ENCODE measurements around the gene GRIA2. TPM values are rescaled to one million over a fixed set of nuclear protein-coding genes. Genes with fewer than 3 reads are reported as not detected.

Gene GRIA2
- total and polyA plus RNA-seq, 3 experiments from 2014 or later, result not detected

DNA sequence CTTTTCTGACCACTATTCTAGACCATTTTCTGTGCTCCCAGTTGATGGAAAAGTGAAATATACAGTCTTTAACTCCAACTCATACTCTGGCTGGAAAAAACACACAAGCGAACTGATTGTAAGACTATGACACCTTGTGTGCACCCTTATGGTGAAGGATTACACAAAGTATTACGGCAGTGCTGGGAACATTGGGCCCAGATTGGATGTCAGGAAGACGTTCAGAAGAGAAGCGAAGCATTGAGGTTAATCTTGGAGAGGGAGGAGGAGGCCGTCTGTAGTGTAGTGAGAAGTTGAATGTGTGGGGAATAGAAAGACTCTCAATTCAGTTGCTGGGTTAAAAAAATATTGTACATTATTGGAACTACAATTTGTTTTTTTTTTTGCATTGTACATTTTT, 50.0 kb downstream of the GRIA2 start:
- H3K4me1 Mint-ChIP-seq, result no peaks in the 10 kb centered on the region
- H3K4me1 ChIP-seq (ENCODE audit: insufficient read depth, low read length), result no peaks in the 10 kb centered on the region
- no peaks in the 10 kb centered on the region for H3K9me3 ChIP-seq (ENCODE audit: low read length)
- CTCF ChIA-PET, result no interaction called here
- no peak overlapping the region for H3K4me3 ChIP-seq (ENCODE audit: low read length)
- H3K4me3 Mint-ChIP-seq, result no peak overlapping the region
- no peaks in the 10 kb centered on the region for H3K36me3 Mint-ChIP-seq
- DNase-seq, result no peak
- POLR2A ChIA-PET, result no interaction called here
- H3K36me3 ChIP-seq (ENCODE audit: insufficient read depth, low read length), result no peaks in the 10 kb centered on the region
- H3K27ac Mint-ChIP-seq, result no peak overlapping the region
- peaks cover 8 to 30% (median 12%) of the 10 kb centered on the region in 5 donors for H3K9me3 Mint-ChIP-seq
- no peaks in the 10 kb centered on the region for H3K27me3 Mint-ChIP-seq
- H3K27ac ChIP-seq (ENCODE audit: low read depth, low read length), result no peak overlapping the region
- no peaks in the 10 kb centered on the region for H3K27me3 ChIP-seq (ENCODE audit: insufficient read depth, low read length, poor library complexity, severe bottlenecking)

GRCh38 chr4:157271166-157271869, 50.8 kb downstream of the GRIA2 start:
- H3K27ac Mint-ChIP-seq, result no peak overlapping the region
- peaks cover 8 to 29% (median 13%) of the 10 kb centered on the region in 5 donors for H3K9me3 Mint-ChIP-seq

DNA sequence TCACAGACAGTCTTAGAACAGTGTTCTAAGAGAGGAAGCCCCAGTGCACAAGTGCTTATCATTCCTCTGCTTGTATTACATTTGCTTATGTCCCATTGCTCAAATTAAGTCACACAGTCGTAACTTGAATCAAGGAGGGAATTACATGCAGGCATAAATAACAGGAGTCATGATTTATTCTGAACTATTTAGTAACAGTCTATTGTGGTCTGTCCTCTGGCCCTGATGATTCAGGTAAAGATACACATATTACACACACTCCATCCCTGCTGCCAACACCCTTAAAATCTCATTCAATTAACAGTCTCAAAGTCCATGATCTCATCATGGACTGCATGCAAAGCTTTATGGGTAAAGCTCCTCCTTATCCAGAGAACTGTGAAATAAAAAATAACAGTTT, 60.1 kb downstream of the GRIA2 start:
- no peak overlapping the region for H3K4me3 ChIP-seq (ENCODE audit: low read length)
- no peak overlapping the region for H3K27ac Mint-ChIP-seq
- no peaks in the 10 kb centered on the region for H3K27me3 ChIP-seq (ENCODE audit: insufficient read depth, low read length, poor library complexity, severe bottlenecking)
- no peak for DNase-seq
- CTCF ChIA-PET, result no interaction called here
- no peaks in the 10 kb centered on the region for H3K27me3 Mint-ChIP-seq
- no peaks in the 10 kb centered on the region for H3K9me3 ChIP-seq (ENCODE audit: low read length)
- peaks cover 2 to 16% (median 3%) of the 10 kb centered on the region in 5 donors for H3K9me3 Mint-ChIP-seq
- no peaks in the 10 kb centered on the region for H3K4me1 ChIP-seq (ENCODE audit: insufficient read depth, low read length)
- no peaks in the 10 kb centered on the region for H3K36me3 Mint-ChIP-seq
- POLR2A ChIA-PET, result no interaction called here
- H3K4me3 Mint-ChIP-seq, result no peak overlapping the region
- no peaks in the 10 kb centered on the region for H3K4me1 Mint-ChIP-seq
- H3K36me3 ChIP-seq (ENCODE audit: insufficient read depth, low read length), result no peaks in the 10 kb centered on the region
- no peak overlapping the region for H3K27ac ChIP-seq (ENCODE audit: low read depth, low read length)

More at GRCh38 chr4:157271166-157271869, 50.8 kb downstream of the GRIA2 start:
- H3K4me3 ChIP-seq (ENCODE audit: low read length), result no peak overlapping the region
- no peaks in the 10 kb centered on the region for H3K27me3 ChIP-seq (ENCODE audit: insufficient read depth, low read length, poor library complexity, severe bottlenecking)
- Mint-ChIP-seq H3K4me3 (no peak overlapping the region), H3K27me3 (no peaks in the 10 kb centered on the region), H3K4me1 (no peaks in the 10 kb centered on the region), H3K36me3 (no peaks in the 10 kb centered on the region)
- H3K4me1 ChIP-seq (ENCODE audit: insufficient read depth, low read length), result no peaks in the 10 kb centered on the region
- no peaks in the 10 kb centered on the region for H3K36me3 ChIP-seq (ENCODE audit: insufficient read depth, low read length)
- no peak overlapping the region for H3K27ac ChIP-seq (ENCODE audit: low read depth, low read length)
- DNase-seq, result no peak
- no peaks in the 10 kb centered on the region for H3K9me3 ChIP-seq (ENCODE audit: low read length)
- CTCF ChIA-PET, result no interaction called here
- POLR2A ChIA-PET, result no interaction called here

DNA sequence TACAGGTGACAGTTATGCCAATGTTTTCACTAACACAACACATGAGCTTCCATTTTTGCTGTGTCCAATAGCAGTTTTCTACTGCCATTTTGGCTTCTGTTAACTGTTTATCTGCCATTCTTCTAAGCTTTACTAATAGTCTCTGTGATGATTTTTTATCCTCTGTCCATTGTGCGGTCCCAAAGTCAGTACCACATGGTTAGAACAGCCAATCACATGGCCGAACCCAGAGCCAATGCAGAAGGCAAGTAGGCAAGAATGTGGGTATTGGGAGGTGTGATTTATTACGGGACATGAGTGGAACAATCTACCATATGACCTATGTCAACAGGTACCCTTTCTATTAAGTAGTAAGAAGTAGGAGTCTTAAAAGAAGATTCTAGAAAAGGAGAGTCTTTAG, 61.5 kb downstream of the GRIA2 start:
- H3K4me3 ChIP-seq (ENCODE audit: low read length), result no peak overlapping the region
- Mint-ChIP-seq H3K4me1 (no peaks in the 10 kb centered on the region), H3K4me3 (no peak overlapping the region), H3K27ac (no peak overlapping the region), H3K27me3 (no peaks in the 10 kb centered on the region), H3K36me3 (no peaks in the 10 kb centered on the region), H3K9me3 (peaks cover 0 to 7% (median 2%) of the 10 kb centered on the region in 5 donors)
- H3K36me3 ChIP-seq (ENCODE audit: insufficient read depth, low read length), result no peaks in the 10 kb centered on the region
- H3K27ac ChIP-seq (ENCODE audit: low read depth, low read length), result no peak overlapping the region
- H3K27me3 ChIP-seq (ENCODE audit: insufficient read depth, low read length, poor library complexity, severe bottlenecking), result no peaks in the 10 kb centered on the region
- no peaks in the 10 kb centered on the region for H3K9me3 ChIP-seq (ENCODE audit: low read length)
- no peaks in the 10 kb centered on the region for H3K4me1 ChIP-seq (ENCODE audit: insufficient read depth, low read length)
- ChIA-PET POLR2A (no interaction called here), CTCF (no interaction called here)
- DNase-seq, result no peak

DNA sequence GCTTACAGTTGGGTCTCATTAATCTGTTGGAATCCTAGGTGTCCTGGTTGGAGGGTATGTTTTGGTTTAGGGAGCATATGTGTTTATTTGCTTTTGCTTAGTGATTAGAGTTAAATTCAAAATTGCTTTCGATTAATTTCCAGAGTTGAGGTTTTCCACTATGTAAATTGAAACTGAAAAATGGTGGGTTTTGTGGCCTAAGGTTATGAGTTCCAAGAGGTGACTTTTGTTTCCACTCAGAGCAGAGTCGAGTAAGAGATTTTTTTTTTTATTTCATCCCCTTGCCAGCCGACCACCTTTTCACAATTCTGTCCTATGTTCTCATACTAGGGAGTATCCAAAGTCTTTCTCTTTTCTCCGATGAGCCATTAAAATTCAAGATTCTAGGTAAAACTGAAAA, 66.9 kb downstream of the GRIA2 start:
- Histone ChIP-seq H3K4me3 (ENCODE audit: low read length) (no peak overlapping the region), H3K27me3 (ENCODE audit: insufficient read depth, low read length, poor library complexity, severe bottlenecking) (no peaks in the 10 kb centered on the region), H3K36me3 (ENCODE audit: insufficient read depth, low read length) (no peaks in the 10 kb centered on the region), H3K9me3 (ENCODE audit: low read length) (no peaks in the 10 kb centered on the region), H3K4me1 (ENCODE audit: insufficient read depth, low read length) (no peaks in the 10 kb centered on the region), H3K27ac (ENCODE audit: low read depth, low read length) (no peak overlapping the region)
- Mint-ChIP-seq H3K4me3 (no peak overlapping the region), H3K36me3 (no peaks in the 10 kb centered on the region), H3K4me1 (no peaks in the 10 kb centered on the region), H3K27ac (no peak overlapping the region), H3K27me3 (no peaks in the 10 kb centered on the region), H3K9me3 (peaks cover 0 to 19% (median 1%) of the 10 kb centered on the region in 5 donors)
- no peak for DNase-seq
- POLR2A ChIA-PET, result no interaction called here
- CTCF ChIA-PET, result no interaction called here

DNA sequence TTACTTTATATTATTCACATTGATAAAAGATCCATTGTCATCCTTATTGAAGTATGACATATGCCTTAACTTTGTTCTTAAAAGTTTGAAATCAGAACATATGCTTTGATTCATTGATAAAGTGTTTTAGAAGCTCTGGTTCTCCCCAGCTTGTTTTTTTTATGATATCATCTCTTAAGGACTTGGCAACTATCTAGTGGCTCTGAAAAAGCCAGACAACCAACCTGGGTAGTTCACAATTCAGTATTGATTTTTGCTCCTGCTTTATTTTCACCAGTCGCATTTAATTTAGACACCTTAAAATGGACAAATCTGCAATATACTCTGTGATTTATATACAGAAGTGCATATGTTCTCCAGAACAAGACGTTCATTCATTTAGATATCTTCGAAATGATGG, 70.1 kb downstream of the GRIA2 start:
- Histone ChIP-seq H3K27me3 (ENCODE audit: insufficient read depth, low read length, poor library complexity, severe bottlenecking) (no peaks in the 10 kb centered on the region), H3K4me1 (ENCODE audit: insufficient read depth, low read length) (no peaks in the 10 kb centered on the region), H3K9me3 (ENCODE audit: low read length) (no peaks in the 10 kb centered on the region), H3K4me3 (ENCODE audit: low read length) (no peak overlapping the region), H3K36me3 (ENCODE audit: insufficient read depth, low read length) (no peaks in the 10 kb centered on the region), H3K27ac (ENCODE audit: low read depth, low read length) (no peak overlapping the region)
- H3K4me1 Mint-ChIP-seq, result no peaks in the 10 kb centered on the region
- no peaks in the 10 kb centered on the region for H3K27me3 Mint-ChIP-seq
- DNase-seq, result no peak
- H3K36me3 Mint-ChIP-seq, result no peaks in the 10 kb centered on the region
- no peak overlapping the region for H3K27ac Mint-ChIP-seq
- peaks cover 0 to 21% (median 4%) of the 10 kb centered on the region in 5 donors for H3K9me3 Mint-ChIP-seq
- ChIA-PET CTCF (no interaction called here), POLR2A (no interaction called here)
- H3K4me3 Mint-ChIP-seq, result no peak overlapping the region

- peaks cover 0 to 21% (median 4%) of the 10 kb centered on the region in 5 donors for H3K9me3 Mint-ChIP-seq
- H3K36me3 Mint-ChIP-seq, result no peaks in the 10 kb centered on the region
Observed at GRCh38 chr4:157291071-157291470, 70.5 kb downstream of the GRIA2 start.

DNA sequence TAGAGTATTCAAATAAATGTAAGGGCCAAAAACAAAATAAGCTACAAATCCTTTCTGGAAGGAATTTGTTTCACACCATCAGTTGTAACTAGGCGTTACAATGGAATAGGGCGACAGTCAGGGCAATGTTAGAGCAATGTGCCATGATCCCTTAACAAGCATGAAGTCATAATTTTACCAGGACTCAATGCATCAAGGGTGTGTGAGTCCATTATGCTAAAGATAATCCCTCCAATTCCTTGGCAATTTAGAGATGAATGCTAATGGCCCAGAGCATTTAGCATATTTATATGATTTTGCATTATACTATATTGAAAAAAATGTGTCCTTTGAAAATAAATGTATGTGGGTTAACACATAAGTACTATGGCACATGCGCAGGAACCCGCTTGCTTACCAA, 73.1 kb downstream of the GRIA2 start:
- H3K4me1 Mint-ChIP-seq, result no peaks in the 10 kb centered on the region
- no peaks in the 10 kb centered on the region for H3K36me3 Mint-ChIP-seq
- peaks cover 0 to 10% (median 3%) of the 10 kb centered on the region in 5 donors for H3K9me3 Mint-ChIP-seq

More at GRCh38 chr4:157291071-157291470, 70.5 kb downstream of the GRIA2 start:
- Histone ChIP-seq H3K4me1 (ENCODE audit: insufficient read depth, low read length) (no peaks in the 10 kb centered on the region), H3K36me3 (ENCODE audit: insufficient read depth, low read length) (no peaks in the 10 kb centered on the region), H3K27ac (ENCODE audit: low read depth, low read length) (no peak overlapping the region), H3K4me3 (ENCODE audit: low read length) (no peak overlapping the region), H3K9me3 (ENCODE audit: low read length) (no peaks in the 10 kb centered on the region), H3K27me3 (ENCODE audit: insufficient read depth, low read length, poor library complexity, severe bottlenecking) (no peaks in the 10 kb centered on the region)
- no peak overlapping the region for H3K4me3 Mint-ChIP-seq
- CTCF ChIA-PET, result no interaction called here
- no peaks in the 10 kb centered on the region for H3K4me1 Mint-ChIP-seq
- H3K27me3 Mint-ChIP-seq, result no peaks in the 10 kb centered on the region
- no peak overlapping the region for H3K27ac Mint-ChIP-seq
- no peak for DNase-seq
- POLR2A ChIA-PET, result no interaction called here

More for the DNA sequence above, 73.1 kb downstream of the GRIA2 start:
- Mint-ChIP-seq H3K27me3 (no peaks in the 10 kb centered on the region), H3K27ac (no peak overlapping the region), H3K4me3 (no peak overlapping the region)
- no peak overlapping the region for H3K27ac ChIP-seq (ENCODE audit: low read depth, low read length)
- POLR2A ChIA-PET, result no interaction called here
- no peaks in the 10 kb centered on the region for H3K4me1 ChIP-seq (ENCODE audit: insufficient read depth, low read length)
- no peak overlapping the region for H3K4me3 ChIP-seq (ENCODE audit: low read length)
- no peaks in the 10 kb centered on the region for H3K27me3 ChIP-seq (ENCODE audit: insufficient read depth, low read length, poor library complexity, severe bottlenecking)
- H3K9me3 ChIP-seq (ENCODE audit: low read length), result no peaks in the 10 kb centered on the region
- no peak for DNase-seq
- no peaks in the 10 kb centered on the region for H3K36me3 ChIP-seq (ENCODE audit: insufficient read depth, low read length)
- CTCF ChIA-PET, result no interaction called here

Data from CD8-positive, alpha-beta memory T cell (primary cell).